Thoracic aorta (tissue), 2 donors: ENCODE results near the gene CHKB. TPM values are rescaled to one million over a fixed set of nuclear protein-coding genes. Genes with fewer than 3 reads are reported as not detected.

Experiments
- ATAC-seq: fragments of 150-250 bp; one replicate; pipeline ENCODE4 v1.8.0; 2017; ENCODE audit warnings: low read depth; ENCODE audit not compliant: insufficient number of reproducible peaks, low FRiP score
- DNase-seq: peaks from one replicate; pipeline ENCODE4 v3.0.0-alpha.2; 2020; ENCODE audit warnings: low spot score
- H3K27ac ChIP-seq, 2 donors: fragments of 200-600 bp; sonication (generic); 1 replicate in 1 of 2; 2 replicates in 1 of 2; pipeline ENCODE4 v1.5.1; 2016; ENCODE audit warnings: mild to moderate bottlenecking in 2 of 2, moderate library complexity in 2 of 2
- H3K27me3 ChIP-seq: fragments of 200-600 bp; sonication (generic); replicated peaks from 2 replicates; pipeline ENCODE4 v1.6.0; 2016; ENCODE audit warnings: mild to moderate bottlenecking; ENCODE audit not compliant: insufficient read depth
- H3K36me3 ChIP-seq: fragments of 200-600 bp; sonication (generic); one replicate; pipeline ENCODE4 v1.5.1; 2016
- H3K4me1 ChIP-seq, 2 donors: fragments of 200-600 bp; sonication (generic); 1 replicate in 1 of 2; 2 replicates in 1 of 2; pipeline versions ENCODE4 v1.5.1 to v1.6.0; 2016; ENCODE audit warnings: low read depth in 2 of 2, mild to moderate bottlenecking in 1 of 2; ENCODE audit not compliant: control insufficient read depth in 1 of 2
- H3K4me3 ChIP-seq: fragments of 200-600 bp; sonication (generic); 2 replicates; pipeline ENCODE4 v1.5.1; 2016; ENCODE audit warnings: mild to moderate bottlenecking
- H3K9me3 ChIP-seq: fragments of 200-600 bp; sonication (generic); 2 replicates; pipeline ENCODE4 v1.5.1; 2016
- CTCF ChIP-seq: fragments of 200-600 bp; sonication (generic); IDR thresholded peaks from one replicate; pipeline ENCODE4 v1.5.1; 2019; ENCODE audit warnings: antibody characterized with exemption
- total RNA-seq, 2 donors: library from RNA; depleted of rRNA; stranded (reverse); fragments of >200 nt; gene quantifications; one replicate each; pipeline versions ENCODE4 v1.1.0 to v1.2.3, GENCODE V29; 2016

CHKB gene
- total RNA-seq, 2 donors from 2014 or later = 52.6 to 78.7 TPM

DNA sequence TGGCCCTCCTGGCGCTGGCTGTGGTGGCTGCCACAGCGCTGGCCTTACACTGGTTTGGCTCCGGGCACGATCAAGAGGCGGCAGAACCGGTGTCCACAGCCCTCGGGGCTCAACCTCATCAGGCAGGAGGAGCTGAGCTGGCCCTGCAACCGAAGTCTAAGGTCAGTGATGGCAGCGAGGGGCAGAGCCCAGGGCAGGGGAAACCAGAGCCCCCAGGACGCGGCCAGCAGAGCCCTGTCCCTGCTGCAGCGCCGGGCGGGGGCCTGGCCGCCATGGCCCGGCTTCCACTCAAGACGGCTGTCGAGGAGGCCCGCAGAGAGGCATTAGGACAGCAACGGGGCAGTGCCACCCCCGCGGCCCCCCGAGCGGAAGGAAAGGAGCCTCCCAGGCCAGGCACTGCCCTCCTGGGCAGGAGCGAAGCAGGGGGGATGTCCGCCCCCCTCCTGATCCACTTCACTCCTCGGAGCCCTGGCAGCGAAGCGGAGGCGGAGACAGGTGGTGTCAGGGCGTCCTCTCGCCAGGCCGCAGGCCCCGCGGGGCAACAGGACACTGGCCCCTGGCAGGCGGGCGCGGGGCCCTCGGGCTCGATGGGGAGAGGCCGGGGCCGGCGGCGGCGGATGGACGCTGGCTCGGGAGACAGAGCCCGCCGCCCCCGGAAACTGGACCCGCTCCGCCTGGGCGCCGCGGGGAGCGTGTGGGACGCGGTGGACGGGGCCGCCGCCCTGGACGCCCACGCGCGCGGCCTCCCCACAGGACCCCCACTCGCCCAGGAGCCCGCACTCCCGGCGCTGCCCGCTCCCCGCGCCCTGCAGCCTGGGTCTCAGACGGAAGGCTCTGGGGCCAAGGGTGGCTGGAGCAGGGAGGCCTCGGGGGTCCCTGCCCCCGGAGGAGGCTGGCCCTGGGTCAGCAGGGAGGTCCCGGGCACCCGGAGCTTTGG is 36.1 kb downstream of the CHKB start:
- Histone ChIP-seq H3K9me3 (no peaks in the 10 kb centered on the region), H3K4me3 (no peak overlapping the region), H3K4me1 (peaks cover 5 to 22% of the 10 kb centered on the region in 2 donors), H3K27me3 (no peaks in the 10 kb centered on the region), H3K27ac (no peak overlapping the region), H3K36me3 (no peaks in the 10 kb centered on the region)
- DNase-seq (no peak), ATAC-seq (no peak)
- no peak for TF ChIP-seq CTCF

DNA sequence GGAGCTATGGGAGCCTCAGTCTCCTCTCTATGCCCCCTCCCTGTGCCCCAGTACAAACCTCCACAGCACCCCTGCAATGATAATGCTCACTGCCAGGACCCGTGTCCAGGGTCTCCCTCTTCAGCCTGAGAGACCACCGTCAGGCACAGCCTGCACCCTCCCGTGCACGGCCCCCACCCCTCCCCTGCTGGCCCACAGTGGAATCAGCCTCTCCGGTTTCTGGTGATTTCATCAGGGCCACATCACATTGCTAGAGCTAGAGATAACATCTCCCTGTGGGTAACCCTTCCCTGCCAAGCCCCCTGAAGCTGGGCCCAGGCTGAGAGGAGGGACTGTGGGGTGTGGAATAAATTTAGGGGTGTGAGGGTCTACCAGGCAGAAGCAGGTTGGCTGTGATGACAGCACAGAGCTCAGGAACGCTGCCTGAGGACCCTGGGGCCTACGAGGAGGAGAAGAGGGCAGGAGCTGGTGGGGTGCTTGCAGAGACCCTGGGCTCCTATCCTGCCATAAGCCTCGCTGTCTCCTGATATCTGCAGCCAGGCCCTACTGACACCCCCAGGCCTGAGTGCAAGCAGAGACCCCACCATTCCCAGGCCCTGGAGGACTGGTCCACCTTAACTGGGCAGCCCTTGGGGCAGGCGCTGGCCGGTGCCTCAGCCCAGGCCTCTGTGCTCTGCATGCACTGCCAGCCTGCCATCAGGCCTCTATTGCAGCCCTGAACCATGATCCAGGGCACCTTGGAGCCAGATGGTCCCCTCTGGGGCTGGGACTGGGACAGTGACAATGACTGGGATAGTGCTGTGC is 36.9 kb downstream of the CHKB start, which contains the start of gene KLHDC7B:
TSS of gene KLHDC7B (plus strand) at position 378 of the 804 bp plus-strand sequence. CDS start at position 723, 345 bp downstream.
- Histone ChIP-seq H3K9me3 (no peaks in the 10 kb centered on the region), H3K27ac (no peak within 1 kb of the TSS), H3K27me3 (no peaks in the 10 kb centered on the region), H3K4me1 (peaks cover 5 to 22% of the 10 kb centered on the region in 2 donors), H3K36me3 (no peaks in the 10 kb centered on the region), H3K4me3 (no peak within 1 kb of the TSS)
- DNase-seq (no peak), ATAC-seq (no peak)
- TF ChIP-seq CTCF = no peak

- Histone ChIP-seq H3K4me1 (peaks cover 5 to 22% of the 10 kb centered on the region in 2 donors), H3K4me3 (peak overlapping the region; percentile 54), H3K27me3 (no peaks in the 10 kb centered on the region), H3K36me3 (no peaks in the 10 kb centered on the region), H3K9me3 (no peaks in the 10 kb centered on the region), H3K27ac (no peak overlapping the region)
- ATAC-seq (no peak), DNase-seq (no peak)
- no peak for TF ChIP-seq CTCF
Measured at GRCh38 chr22:50544746-50545253, 37.8 kb downstream of the CHKB start.

DNA sequence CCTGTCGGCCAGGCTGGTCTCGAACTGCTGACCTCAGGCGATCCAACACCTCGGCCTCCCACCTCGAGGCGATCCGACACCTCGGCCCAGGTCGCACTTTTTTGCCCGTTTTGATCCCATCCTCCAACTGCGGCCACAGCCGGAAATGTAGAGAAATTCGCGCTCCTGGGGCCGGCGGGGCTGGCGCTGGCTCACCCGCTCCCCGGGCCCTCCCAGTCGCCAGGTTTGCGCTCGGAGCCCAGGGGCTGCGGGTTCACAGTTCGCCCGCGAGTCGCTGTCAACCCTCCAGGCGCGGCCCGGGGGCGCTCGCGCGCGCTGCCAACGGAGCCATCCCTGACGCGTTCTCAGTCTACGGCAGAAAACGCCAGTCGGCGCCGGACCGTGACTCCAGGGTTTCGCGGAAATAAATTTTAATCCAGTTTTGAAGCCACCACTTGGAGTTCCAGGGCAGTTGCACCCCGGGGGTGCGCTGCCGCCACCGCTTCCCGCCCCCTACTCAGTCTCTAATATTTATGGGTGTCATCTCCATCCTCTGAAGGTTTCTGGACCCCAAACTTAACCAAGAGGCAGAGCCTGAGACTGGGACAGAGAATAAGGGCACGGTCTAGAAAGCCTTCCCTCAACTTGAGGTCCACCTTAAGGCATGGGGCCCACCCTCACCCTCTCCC is 38.4 kb downstream of the CHKB start:
- Histone ChIP-seq H3K9me3 (no peaks in the 10 kb centered on the region), H3K4me1 (peaks cover 7 to 22% of the 10 kb centered on the region in 2 donors), H3K36me3 (no peaks in the 10 kb centered on the region), H3K27ac (no peak overlapping the region), H3K4me3 (peak overlapping the region; percentile 54), H3K27me3 (no peaks in the 10 kb centered on the region)
- DNase-seq = no peak
- TF ChIP-seq CTCF = no peak
- no peak for ATAC-seq
